HL-60 (cell line): ENCODE data around the gene EVI5.

Experiments
- CTCF ChIP-seq: IDR thresholded peaks from one replicate; pipeline ENCODE4 v1.5.1; 2011; ENCODE audit warnings: low read length, control low read depth, inconsistent platforms; ENCODE audit not compliant: insufficient read depth
- GABPA ChIP-seq: IDR thresholded peaks from 2 replicates; pipeline ENCODE4 v1.6.1; 2012; ENCODE audit warnings: low read depth
- REST ChIP-seq: IDR thresholded peaks from 2 replicates; pipeline ENCODE4 v1.6.1; 2012; ENCODE audit warnings: low read depth; ENCODE audit not compliant: insufficient replicate concordance

- TF ChIP-seq GABPA: no peak
- TF ChIP-seq CTCF: no peak
- TF ChIP-seq REST: no peak
These were observed 284.4 kb downstream of the EVI5 start for GRCh38 chr1:92500552-92500951.
